Coronary artery (tissue), 2 donors: ENCODE results near the gene NGDN.
"Not testable (repeated sequence)": the region's sequence is repeated elsewhere in the genome, so short reads cannot be mapped to it uniquely, and the experiment has no call there.

Source experiments
- DNase-seq: peaks from one replicate; pipeline ENCODE4 v3.0.0-alpha.2; 2017; ENCODE audit warnings: low spot score
- H3K27ac ChIP-seq, 2 donors: fragments of 200-600 bp; sonication (generic); one replicate each; pipeline ENCODE4 v1.5.1; 2016 to 2019
- H3K4me3 ChIP-seq: fragments of 200-600 bp; sonication (generic); 2 replicates; pipeline ENCODE4 v1.5.1; 2016; ENCODE audit warnings: mild to moderate bottlenecking, moderate library complexity
- TF ChIP-seq, protein P1 (sequence below): fragments of 200-600 bp; sonication (generic); IDR thresholded peaks from one replicate; pipeline ENCODE4 v1.5.1; 2019; ENCODE audit warnings: antibody characterized with exemption

NGDN gene

GRCh38 chr14:23469127-23469905 is at the start of gene NGDN:
Gene NGDN, plus strand, starts transcription at chr14:23469703. Its CDS starts 13 bp downstream, at chr14:23469716.
- TF ChIP-seq, protein P1, sequence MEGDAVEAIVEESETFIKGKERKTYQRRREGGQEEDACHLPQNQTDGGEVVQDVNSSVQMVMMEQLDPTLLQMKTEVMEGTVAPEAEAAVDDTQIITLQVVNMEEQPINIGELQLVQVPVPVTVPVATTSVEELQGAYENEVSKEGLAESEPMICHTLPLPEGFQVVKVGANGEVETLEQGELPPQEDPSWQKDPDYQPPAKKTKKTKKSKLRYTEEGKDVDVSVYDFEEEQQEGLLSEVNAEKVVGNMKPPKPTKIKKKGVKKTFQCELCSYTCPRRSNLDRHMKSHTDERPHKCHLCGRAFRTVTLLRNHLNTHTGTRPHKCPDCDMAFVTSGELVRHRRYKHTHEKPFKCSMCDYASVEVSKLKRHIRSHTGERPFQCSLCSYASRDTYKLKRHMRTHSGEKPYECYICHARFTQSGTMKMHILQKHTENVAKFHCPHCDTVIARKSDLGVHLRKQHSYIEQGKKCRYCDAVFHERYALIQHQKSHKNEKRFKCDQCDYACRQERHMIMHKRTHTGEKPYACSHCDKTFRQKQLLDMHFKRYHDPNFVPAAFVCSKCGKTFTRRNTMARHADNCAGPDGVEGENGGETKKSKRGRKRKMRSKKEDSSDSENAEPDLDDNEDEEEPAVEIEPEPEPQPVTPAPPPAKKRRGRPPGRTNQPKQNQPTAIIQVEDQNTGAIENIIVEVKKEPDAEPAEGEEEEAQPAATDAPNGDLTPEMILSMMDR: peak; percentile 70
- DNase-seq: peak; percentile 95
- Histone ChIP-seq H3K27ac (peak within 1 kb of the TSS; percentile 65 to 82), H3K4me3 (peak within 1 kb of the TSS; percentile 89)

- no peak overlapping the region for H3K4me3 ChIP-seq
- DNase-seq: no peak
- TF ChIP-seq, protein P1: no peak
- no peak overlapping the region for H3K27ac ChIP-seq
These were observed 47.9 kb upstream of the NGDN start for GRCh38 chr14:23421594-23421993.

- Histone ChIP-seq H3K27ac (no peak overlapping the region), H3K4me3 (no peak overlapping the region)
- TF ChIP-seq, protein P1: no peak
- DNase-seq: no peak
These were observed 45.8 kb upstream of the NGDN start for GRCh38 chr14:23423657-23424056.

DNA sequence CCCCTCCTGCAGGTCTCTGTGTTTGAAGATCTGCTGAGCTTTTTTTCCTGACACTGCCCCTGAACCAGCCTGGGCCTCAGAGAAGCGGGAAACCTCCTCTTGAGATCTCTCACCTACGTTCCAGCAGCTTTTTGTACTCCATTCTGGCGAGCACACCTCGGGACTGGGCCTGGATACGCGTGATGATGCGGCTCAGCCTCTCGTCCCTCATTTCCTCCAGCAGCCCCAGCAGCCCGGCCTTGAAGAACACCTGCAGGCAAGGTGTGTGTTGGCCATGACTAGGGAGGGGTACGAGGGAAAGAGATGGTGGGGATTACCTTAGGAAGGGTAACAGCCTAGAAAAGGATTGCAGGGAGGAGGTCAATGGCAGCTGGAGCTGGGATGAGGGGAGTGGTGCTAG is 44.3 kb upstream of the NGDN start:
- Histone ChIP-seq H3K27ac (no peak overlapping the region), H3K4me3 (no peak overlapping the region)
- DNase-seq: no peak
- TF ChIP-seq, protein P1: no peak

GRCh38 chr14:23425798-23426197 is 43.7 kb upstream of the NGDN start:
- H3K27ac ChIP-seq, DNase-seq: not testable (repeated sequence)

GRCh38 chr14:23428686-23429495 is 40.6 kb upstream of the NGDN start:
- TF ChIP-seq, protein P1: no peak
- DNase-seq: no peak
- Histone ChIP-seq H3K27ac (no peak overlapping the region), H3K4me3 (no peak overlapping the region)

More at GRCh38 chr14:23425798-23426197, 43.7 kb upstream of the NGDN start:
- H3K4me3 ChIP-seq: not testable (repeated sequence)

- Histone ChIP-seq H3K27ac (no peak overlapping the region), H3K4me3 (no peak overlapping the region)
- TF ChIP-seq, protein P1: no peak
- no peak for DNase-seq
These were observed 39.3 kb upstream of the NGDN start for GRCh38 chr14:23430016-23430722.
